Lower leg skin (tissue), 3 donors: ENCODE data around the gene FBXO8.
"Not testable (repeated sequence)": the region's sequence is repeated elsewhere in the genome, so short reads cannot be mapped to it uniquely, and the experiment has no call there.

Source experiments
- POLR2A ChIP-seq, 2 donors: fragments of 450-650 bp; IDR thresholded peaks; one replicate each; pipeline ENCODE4 v1.6.1; 2016 to 2017; ENCODE audit warnings: antibody characterized with exemption in 2 of 2, mild to moderate bottlenecking in 1 of 2, moderate library complexity in 1 of 2
- TF ChIP-seq, protein P1 (sequence below), 3 donors: fragments of 450-650 bp; IDR thresholded peaks; one replicate each; pipeline ENCODE4 v1.5.1; 2016; ENCODE audit warnings: antibody characterized with exemption in 3 of 3, mild to moderate bottlenecking in 3 of 3, moderate library complexity in 2 of 3

DNA sequence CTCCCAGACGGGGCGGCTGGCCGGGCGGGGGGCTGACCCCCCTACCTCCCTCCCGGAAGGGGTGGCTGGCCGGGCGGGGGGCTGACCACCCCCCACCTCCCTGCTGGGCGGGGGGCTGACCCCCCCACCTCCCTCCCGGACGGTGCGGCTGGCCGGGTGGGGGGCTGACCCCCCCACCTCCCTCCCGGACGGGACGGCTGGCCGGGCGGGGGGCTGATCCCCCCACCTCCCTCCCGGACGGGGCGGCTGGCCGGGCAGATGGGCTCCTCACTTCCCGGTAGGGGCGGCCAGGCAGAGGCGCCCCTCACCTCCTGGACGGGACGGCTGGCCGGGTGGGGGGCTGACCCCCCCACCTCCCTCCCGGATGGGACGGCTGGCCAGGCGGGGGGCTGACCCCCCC lies 11.2 kb upstream of the FBXO8 start:
- TF ChIP-seq, protein P1, sequence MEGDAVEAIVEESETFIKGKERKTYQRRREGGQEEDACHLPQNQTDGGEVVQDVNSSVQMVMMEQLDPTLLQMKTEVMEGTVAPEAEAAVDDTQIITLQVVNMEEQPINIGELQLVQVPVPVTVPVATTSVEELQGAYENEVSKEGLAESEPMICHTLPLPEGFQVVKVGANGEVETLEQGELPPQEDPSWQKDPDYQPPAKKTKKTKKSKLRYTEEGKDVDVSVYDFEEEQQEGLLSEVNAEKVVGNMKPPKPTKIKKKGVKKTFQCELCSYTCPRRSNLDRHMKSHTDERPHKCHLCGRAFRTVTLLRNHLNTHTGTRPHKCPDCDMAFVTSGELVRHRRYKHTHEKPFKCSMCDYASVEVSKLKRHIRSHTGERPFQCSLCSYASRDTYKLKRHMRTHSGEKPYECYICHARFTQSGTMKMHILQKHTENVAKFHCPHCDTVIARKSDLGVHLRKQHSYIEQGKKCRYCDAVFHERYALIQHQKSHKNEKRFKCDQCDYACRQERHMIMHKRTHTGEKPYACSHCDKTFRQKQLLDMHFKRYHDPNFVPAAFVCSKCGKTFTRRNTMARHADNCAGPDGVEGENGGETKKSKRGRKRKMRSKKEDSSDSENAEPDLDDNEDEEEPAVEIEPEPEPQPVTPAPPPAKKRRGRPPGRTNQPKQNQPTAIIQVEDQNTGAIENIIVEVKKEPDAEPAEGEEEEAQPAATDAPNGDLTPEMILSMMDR (IDR thresholded peaks at IDR 0.05) = not testable (repeated sequence)
- not testable (repeated sequence) for TF ChIP-seq POLR2A (IDR thresholded peaks at IDR 0.05)
